ENCODE results near the gene CAMK1D. TPM values are rescaled to one million over a fixed set of nuclear protein-coding genes. Genes with fewer than 3 reads are reported as not detected.

Gene CAMK1D
- total RNA-seq, 1 experiment from 2014 or later, result 6.3 TPM

DNA sequence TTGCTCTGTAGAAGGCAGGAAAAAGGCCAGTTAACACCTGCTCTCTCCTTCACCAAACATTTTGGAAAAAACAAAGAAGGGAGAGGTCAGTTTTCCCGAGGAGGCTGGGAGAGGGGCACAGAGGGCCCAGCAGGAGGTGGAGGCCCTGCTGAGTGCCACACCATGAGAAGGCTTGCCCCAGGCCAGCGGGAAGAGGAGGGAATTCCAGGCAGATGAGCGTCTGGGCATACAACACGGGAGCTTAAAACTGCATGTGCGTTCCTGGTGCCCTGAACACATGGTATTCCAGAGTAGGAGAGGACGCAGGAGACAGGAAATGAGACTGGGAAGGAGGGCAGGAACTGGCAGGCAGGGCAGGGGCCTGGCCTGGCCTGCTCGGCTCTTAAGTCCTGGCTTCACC is 469.7 kb downstream of the CAMK1D start:
- H4K91ac ChIP-seq (ENCODE audit: insufficient read length, low read depth, low read length), result no peak overlapping the region
- no peak overlapping the region for H3K9ac ChIP-seq (ENCODE audit: extremely low read depth, insufficient read length, low read length)
- no CpG with 5 or more reads among the region's 7 CpGs for WGBS (ENCODE audit: extremely low coverage, insufficient read length, low lambda C conversion rate)
- no peak overlapping the region for H2BK5ac ChIP-seq (ENCODE audit: insufficient read length, low read length)
- peak overlapping the region in 2 of 3 experiments; percentile 55 to 71; a peak in 4 of 7 replicates for H3K27ac Mint-ChIP-seq
- peaks cover 3% of the 10 kb centered on the region; the same call in 1 of the 2 replicates for H3K4me1 ChIP-seq (ENCODE audit: insufficient read depth, low read length)
- H3K36me3 Mint-ChIP-seq (ENCODE audit: insufficient read depth in 1 of 3, low read depth in 3 of 3), result peaks cover 0 to 9% (median 0%) of the 10 kb centered on the region in 3 experiments; a peak in 4 of 7 replicates
- no peaks in the 10 kb centered on the region for H4K20me1 ChIP-seq (ENCODE audit: control insufficient read depth, insufficient read depth, insufficient read length)
- peaks cover 16 to 25% of the 10 kb centered on the region in 2 experiments for H3K4me1 Mint-ChIP-seq
- H2BK20ac ChIP-seq (ENCODE audit: low read depth, low read length, poor library complexity, severe bottlenecking), result no peak overlapping the region
- H3K56ac ChIP-seq (ENCODE audit: insufficient read length, low read depth, low read length), result no peak overlapping the region
- no peaks in the 10 kb centered on the region for H3K27me3 ChIP-seq (ENCODE audit: insufficient read depth, low read length)
- no peak overlapping the region for H3K18ac ChIP-seq (ENCODE audit: insufficient read length, low read depth, low read length)
- H3K9me3 Mint-ChIP-seq, result no peaks in the 10 kb centered on the region
- H2BK12ac ChIP-seq (ENCODE audit: insufficient read length, low read depth, low read length), result no peak overlapping the region
- H4K8ac ChIP-seq (replicated peaks; ENCODE audit: insufficient read length, low read depth, low read length), result no peak overlapping the region
- no peak overlapping the region for H4K5ac ChIP-seq (ENCODE audit: insufficient read length, low read depth, low read length)
- peak overlapping the region; percentile 58; the same call in 1 of the 2 replicates for H3K14ac ChIP-seq (ENCODE audit: insufficient read depth, low read length)
- H3K27ac ChIP-seq (ENCODE audit: insufficient read length, low read depth, low read length), result no peak overlapping the region
- H2AK5ac ChIP-seq (ENCODE audit: insufficient read length, low read length), result no peak overlapping the region
- H3K4me3 Mint-ChIP-seq, result no peak overlapping the region
- no peaks in the 10 kb centered on the region for H3K9me3 ChIP-seq (ENCODE audit: control insufficient read depth, low read depth, low read length)
- no peak for DNase-seq
- TF ChIP-seq, protein P1, sequence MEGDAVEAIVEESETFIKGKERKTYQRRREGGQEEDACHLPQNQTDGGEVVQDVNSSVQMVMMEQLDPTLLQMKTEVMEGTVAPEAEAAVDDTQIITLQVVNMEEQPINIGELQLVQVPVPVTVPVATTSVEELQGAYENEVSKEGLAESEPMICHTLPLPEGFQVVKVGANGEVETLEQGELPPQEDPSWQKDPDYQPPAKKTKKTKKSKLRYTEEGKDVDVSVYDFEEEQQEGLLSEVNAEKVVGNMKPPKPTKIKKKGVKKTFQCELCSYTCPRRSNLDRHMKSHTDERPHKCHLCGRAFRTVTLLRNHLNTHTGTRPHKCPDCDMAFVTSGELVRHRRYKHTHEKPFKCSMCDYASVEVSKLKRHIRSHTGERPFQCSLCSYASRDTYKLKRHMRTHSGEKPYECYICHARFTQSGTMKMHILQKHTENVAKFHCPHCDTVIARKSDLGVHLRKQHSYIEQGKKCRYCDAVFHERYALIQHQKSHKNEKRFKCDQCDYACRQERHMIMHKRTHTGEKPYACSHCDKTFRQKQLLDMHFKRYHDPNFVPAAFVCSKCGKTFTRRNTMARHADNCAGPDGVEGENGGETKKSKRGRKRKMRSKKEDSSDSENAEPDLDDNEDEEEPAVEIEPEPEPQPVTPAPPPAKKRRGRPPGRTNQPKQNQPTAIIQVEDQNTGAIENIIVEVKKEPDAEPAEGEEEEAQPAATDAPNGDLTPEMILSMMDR (conservative IDR thresholded peaks at IDR 0.05), result no peak
- H3K23ac ChIP-seq (ENCODE audit: insufficient read length, low read depth, low read length), result no peak overlapping the region
- H2AFZ ChIP-seq (ENCODE audit: low read length), result no peak overlapping the region
- H3K23me2 ChIP-seq (ENCODE audit: insufficient read length, low read depth, low read length, poor library complexity, severe bottlenecking), result no peaks in the 10 kb centered on the region
- H3K27me3 Mint-ChIP-seq (ENCODE audit: low read depth), result no peaks in the 10 kb centered on the region; the same call in 1 of the 2 replicates
- no peak overlapping the region for H2BK15ac ChIP-seq (ENCODE audit: low read depth, low read length)
- H3K79me2 ChIP-seq (ENCODE audit: insufficient read depth, low read length), result no peaks in the 10 kb centered on the region
- no peak overlapping the region for H2BK120ac ChIP-seq (ENCODE audit: low read depth, low read length, poor library complexity, severe bottlenecking)
- no peak overlapping the region for H3K4me2 ChIP-seq (ENCODE audit: insufficient read depth, insufficient read length, low read length)
- H3T11ph ChIP-seq (ENCODE audit: low read length), result no peak overlapping the region
- no peak overlapping the region for H3K4ac ChIP-seq (ENCODE audit: low read depth, low read length)
- no peaks in the 10 kb centered on the region for H3K79me1 ChIP-seq (ENCODE audit: insufficient read depth, low read depth, low read length, poor library complexity, severe bottlenecking)

Measured in H9 (cell line).